Liver (tissue), 3 donors: ENCODE data around the gene JAM3.

Source experiments
- ATF3 ChIP-seq: IDR thresholded peaks from 2 replicates; pipeline ENCODE4 v1.6.1; 2016; ENCODE audit warnings: antibody characterized with exemption
- CTCF ChIP-seq: fragments of 150-350 bp; IDR thresholded peaks from 2 replicates; pipeline ENCODE4 v1.5.1; 2017; ENCODE audit warnings: improper control_type of control experiment, low read depth, low read length; ENCODE audit not compliant: missing input control
- EGR1 ChIP-seq, 2 donors: IDR thresholded peaks; 2 replicates each; pipeline ENCODE4 v1.6.1; 2016 to 2018; ENCODE audit warnings: antibody characterized with exemption in 2 of 2, low read depth in 2 of 2
- FOXA2 ChIP-seq: IDR thresholded peaks from 2 replicates; pipeline ENCODE4 v1.6.1; 2016; ENCODE audit warnings: antibody characterized with exemption
- GABPA ChIP-seq, 2 donors: IDR thresholded peaks in 1 of 2; conservative IDR thresholded peaks in 1 of 2; 2 replicates each; pipeline ENCODE4 v1.6.1; 2016; ENCODE audit warnings: antibody characterized with exemption in 2 of 2, mild to moderate bottlenecking in 1 of 2, moderate library complexity in 1 of 2
- JUND ChIP-seq, 2 donors: IDR thresholded peaks; 2 replicates each; pipeline ENCODE4 v1.6.1; 2016; ENCODE audit warnings: antibody characterized with exemption in 2 of 2
- RAD21 ChIP-seq, 2 donors: IDR thresholded peaks; 2 replicates each; pipeline ENCODE4 v1.6.1; 2016; ENCODE audit warnings: antibody characterized with exemption in 2 of 2, mild to moderate bottlenecking in 2 of 2
- RXRA ChIP-seq, 2 donors: IDR thresholded peaks; 2 replicates each; pipeline ENCODE4 v1.6.1; 2017 to 2018; ENCODE audit warnings: antibody characterized with exemption in 2 of 2, mild to moderate bottlenecking in 1 of 2
- SP1 ChIP-seq: IDR thresholded peaks from 2 replicates; pipeline ENCODE4 v1.6.1; 2018; ENCODE audit warnings: antibody characterized with exemption, mild to moderate bottlenecking
- TAF1 ChIP-seq: conservative IDR thresholded peaks from 2 replicates; pipeline ENCODE4 v1.6.1; 2016; ENCODE audit warnings: antibody characterized with exemption, mild to moderate bottlenecking
- YY1 ChIP-seq: IDR thresholded peaks from 2 replicates; pipeline ENCODE4 v1.6.1; 2016; ENCODE audit warnings: antibody characterized with exemption, mild to moderate bottlenecking
- TF ChIP-seq, protein P1 (sequence below): IDR thresholded peaks from 2 replicates; pipeline ENCODE4 v1.6.1; 2016; ENCODE audit warnings: antibody characterized with exemption, mild to moderate bottlenecking
- donor health status: healthy.
- donor health status: healthy.

GRCh38 chr11:134119094-134119493 lies 50.2 kb downstream of the JAM3 start:
- TF ChIP-seq GABPA (IDR thresholded peaks at IDR 0.05 in 1 of 2, conservative IDR thresholded peaks at IDR 0.05 in 1 of 2) = no peak
- no peak for TF ChIP-seq CTCF
- TF ChIP-seq JUND (IDR thresholded peaks at IDR 0.05) = no peak
- TF ChIP-seq, protein P1, sequence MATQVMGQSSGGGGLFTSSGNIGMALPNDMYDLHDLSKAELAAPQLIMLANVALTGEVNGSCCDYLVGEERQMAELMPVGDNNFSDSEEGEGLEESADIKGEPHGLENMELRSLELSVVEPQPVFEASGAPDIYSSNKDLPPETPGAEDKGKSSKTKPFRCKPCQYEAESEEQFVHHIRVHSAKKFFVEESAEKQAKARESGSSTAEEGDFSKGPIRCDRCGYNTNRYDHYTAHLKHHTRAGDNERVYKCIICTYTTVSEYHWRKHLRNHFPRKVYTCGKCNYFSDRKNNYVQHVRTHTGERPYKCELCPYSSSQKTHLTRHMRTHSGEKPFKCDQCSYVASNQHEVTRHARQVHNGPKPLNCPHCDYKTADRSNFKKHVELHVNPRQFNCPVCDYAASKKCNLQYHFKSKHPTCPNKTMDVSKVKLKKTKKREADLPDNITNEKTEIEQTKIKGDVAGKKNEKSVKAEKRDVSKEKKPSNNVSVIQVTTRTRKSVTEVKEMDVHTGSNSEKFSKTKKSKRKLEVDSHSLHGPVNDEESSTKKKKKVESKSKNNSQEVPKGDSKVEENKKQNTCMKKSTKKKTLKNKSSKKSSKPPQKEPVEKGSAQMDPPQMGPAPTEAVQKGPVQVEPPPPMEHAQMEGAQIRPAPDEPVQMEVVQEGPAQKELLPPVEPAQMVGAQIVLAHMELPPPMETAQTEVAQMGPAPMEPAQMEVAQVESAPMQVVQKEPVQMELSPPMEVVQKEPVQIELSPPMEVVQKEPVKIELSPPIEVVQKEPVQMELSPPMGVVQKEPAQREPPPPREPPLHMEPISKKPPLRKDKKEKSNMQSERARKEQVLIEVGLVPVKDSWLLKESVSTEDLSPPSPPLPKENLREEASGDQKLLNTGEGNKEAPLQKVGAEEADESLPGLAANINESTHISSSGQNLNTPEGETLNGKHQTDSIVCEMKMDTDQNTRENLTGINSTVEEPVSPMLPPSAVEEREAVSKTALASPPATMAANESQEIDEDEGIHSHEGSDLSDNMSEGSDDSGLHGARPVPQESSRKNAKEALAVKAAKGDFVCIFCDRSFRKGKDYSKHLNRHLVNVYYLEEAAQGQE = no peak
- no peak for TF ChIP-seq RXRA (IDR thresholded peaks at IDR 0.05)
- TF ChIP-seq YY1 = no peak
- no peak for TF ChIP-seq TAF1
- TF ChIP-seq ATF3 = no peak
- no peak for TF ChIP-seq RAD21 (IDR thresholded peaks at IDR 0.05)
- no peak for TF ChIP-seq EGR1 (IDR thresholded peaks at IDR 0.05; ENCODE audit: low read depth in 2 of 2)
- TF ChIP-seq FOXA2 = no peak
- no peak for TF ChIP-seq SP1
